Midbrain (tissue), 1 donor: Measurements from ENCODE around the gene SPIRE2.
A peak's percentile ranks its signal among the peaks of the same experiment; 100 is the strongest.
"Not testable (repeated sequence)": the region's sequence is repeated elsewhere in the genome, so short reads cannot be mapped to it uniquely, and the experiment has no call there.

Source experiments
- DNase-seq: peaks from one replicate; lab custom pipeline; 2025; lab: John Stamatoyannopoulos, UW

SPIRE2 gene

DNA sequence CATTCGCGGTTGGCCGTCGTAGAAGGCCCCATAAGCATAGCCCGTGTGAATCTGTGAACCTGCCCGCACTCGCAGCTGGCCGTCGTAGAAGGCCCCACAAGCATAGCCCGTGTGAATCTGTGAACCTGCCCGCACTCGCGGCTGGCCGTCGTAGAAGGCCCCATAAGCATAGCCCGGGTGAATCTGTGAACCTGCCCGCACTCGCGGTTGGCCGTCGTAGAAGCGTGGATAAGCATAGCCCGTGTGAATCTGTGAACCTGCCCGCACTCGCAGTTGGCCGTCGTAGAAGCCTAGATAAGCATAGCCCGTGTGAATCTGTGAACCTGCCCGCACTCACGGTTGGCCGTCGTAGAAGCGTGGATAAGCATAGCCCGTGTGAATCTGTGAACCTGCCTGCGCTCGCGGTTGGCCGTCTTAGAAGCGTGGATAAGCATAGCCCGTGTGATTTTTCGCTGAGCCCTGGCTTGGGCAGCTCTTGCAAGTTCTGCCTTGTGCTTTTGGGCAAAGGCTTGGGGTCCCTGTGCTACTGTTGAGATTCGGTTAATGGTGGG is 6.6 kb downstream of the SPIRE2 start:
- DNase-seq: not testable (repeated sequence)

DNA sequence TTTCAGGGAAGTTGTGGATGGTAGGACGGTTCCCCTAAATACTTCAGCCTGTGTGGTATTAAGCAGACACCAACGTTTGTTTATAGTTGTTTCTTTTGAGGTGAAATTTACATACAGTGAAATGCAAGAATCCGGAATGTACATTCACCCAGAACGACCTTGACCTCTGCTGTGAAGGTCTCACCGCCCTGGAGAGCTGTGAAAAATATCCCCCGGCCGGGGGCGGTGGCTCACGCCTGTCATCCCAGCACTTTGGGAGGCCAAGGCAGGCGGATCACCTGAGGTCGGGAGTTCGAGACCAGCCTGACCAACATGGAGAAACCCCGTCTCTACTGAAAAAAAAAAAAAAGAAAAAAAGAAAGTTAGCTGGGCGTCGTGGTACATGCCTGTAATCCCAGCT is 8.2 kb downstream of the SPIRE2 start:
- DNase-seq: not testable (repeated sequence)

DNA sequence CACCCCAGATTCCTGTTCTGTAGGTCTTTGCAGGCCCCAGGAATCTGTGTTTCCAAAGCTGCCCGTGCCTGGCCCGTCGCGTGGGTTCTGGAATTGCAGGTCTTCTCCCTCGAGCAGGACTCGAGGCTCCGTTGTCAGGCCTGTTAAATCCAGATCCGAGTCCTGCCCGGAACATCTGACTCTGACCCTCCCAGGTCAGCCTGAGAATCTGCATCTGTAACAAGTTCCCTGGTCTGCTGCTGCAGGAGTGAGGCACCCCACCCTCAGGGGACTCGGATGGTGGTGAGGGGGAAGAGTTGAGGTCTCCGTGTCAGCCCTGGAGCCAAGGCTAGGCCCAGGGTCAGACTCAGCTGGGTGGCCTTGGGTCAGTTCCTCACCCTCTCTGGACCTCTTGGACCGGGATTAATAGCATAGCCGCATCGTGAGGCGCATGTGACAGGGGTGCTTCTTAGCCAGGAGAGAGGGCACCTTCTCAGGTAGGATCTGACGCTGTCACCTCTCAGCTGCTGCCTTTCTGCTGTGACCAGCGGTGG is 8.8 kb downstream of the SPIRE2 start:
- DNase-seq: no peak

DNA sequence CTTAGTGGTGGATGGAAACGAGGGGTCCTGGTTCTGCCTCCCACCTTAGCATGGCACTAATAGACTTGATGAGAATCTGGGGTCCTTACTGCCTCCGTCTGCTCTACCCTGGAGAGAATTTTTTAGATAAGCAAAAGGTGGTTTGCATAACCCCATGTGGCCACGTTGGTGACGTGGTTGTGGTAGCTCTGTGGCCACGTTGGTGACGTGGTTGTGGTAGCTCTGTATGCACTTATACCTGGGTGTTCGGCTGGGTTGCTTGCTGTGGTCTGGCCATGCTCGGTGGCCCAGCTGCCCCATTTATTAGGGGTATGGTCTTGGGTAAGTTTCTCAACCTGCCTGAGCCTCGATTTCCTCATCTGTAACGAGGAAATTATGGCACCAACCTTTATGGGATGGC is 13.0 kb downstream of the SPIRE2 start:
- DNase-seq: no peak

DNA sequence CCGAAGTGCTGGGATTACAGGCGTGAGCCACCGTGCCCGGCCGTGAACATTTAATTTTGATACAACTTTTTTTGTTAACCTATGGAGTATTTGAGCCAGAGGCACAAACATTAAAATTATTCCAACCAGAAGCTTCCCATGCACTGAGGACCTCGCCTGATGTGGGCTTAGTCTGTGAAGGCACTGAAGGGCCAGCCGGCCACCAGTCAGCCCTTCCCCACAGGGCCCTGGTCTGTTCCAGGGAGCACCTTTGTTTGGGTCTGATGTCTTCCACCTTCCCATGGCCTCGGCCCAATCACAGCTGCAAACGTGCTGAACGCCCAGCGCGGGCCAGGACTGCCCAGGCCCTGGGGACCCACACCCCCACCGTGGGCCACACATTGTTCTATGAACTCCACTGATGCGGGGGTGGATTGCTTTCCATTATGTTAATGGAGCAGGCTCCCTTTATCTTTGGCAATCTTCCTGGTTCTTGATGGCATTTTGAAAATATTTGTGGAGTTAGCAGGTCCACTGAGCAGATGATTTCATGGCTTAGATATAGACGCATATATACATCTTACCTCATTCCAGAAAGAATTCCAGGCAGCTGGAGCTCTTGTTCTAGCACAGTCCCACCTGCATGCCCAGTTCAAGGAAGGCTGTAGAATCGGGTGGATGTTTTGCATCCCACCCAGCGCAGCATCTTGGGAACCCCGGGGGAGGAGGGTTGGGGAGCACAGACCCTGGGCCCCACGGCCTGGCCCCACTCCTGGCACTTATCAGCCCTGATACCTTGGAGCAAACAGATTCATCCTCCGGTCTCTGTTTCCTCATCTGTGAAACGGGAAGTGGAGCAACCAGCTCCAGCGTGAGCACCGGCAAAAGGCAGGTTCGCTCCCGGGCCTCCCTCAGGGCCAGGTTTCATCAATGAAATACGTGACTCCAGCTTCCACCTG is 14.5 kb downstream of the SPIRE2 start:
- no peak for DNase-seq

DNA sequence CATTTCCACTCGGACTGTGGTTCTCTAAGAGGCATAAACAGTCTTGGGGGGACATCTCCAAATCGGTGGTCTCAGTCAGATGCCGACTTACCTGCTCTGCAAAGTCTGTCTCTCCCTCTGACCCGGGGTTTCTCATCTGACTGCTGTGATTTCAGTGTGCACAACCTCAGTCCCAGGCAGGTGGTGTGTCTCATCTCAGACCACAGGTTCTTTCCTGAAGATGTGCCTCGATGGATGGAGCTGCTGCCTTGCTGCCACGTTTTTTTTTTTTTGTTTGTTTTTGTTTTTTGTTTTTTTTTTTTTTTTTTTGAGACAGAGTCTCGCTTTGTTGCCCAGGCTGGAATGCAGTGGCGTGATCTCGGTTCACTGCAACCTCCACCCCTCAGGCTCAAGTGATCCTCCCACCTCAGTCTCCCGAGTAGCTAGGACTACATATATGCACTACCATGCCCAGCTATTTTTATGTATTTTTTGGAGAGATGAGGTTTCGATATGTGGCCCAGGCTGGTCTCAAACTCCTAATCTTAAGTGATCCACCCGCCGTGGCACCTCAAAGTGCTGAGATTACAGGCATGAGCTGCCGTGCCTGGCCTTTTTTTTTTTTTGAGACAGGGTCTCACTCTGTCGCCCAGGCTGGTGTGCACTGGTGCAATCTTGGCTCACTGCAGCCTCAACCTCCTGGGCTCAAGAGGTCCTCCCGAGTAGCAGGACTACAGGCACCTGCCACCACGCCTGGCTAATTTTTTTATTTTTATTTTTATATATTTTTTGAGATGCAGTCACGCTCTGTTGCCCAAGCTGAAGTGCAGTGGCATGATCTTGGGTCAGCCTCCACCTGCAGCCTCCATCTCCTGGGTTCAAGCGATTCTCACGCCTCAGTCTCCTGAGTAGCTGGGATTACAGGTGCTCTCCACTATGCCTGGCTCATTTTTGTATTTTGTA is 15.4 kb downstream of the SPIRE2 start:
- DNase-seq: no peak

DNA sequence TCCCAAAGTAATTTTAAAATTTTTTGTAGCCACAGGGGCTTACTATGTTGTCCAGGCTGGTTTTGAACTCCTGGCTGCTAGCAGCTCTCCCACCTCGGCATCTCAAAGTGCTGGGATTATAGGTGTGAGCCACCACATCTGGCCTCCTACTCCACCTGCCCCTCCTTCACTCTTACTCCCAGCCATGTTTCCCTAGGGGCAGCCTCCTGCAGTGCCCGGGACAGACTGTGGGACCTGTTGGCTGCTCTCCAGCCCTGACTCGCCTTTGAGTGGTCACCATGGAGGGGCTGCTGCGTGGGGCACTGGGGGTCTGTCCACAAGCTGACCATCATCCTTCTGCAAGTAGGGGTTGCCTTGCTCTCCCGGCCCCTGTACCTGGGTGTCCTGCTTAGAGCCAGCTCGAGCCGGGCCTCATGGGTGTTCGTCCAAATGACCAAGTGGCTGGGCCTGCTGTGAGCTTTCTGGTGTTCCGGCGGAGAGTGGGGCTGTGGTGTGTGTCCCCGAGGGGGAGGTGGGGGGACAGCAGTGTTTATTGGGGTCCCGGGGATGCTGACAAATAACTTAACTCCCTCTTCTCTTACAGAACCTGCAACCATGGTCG is 16.6 kb downstream of the SPIRE2 start:
- no peak for DNase-seq

DNA sequence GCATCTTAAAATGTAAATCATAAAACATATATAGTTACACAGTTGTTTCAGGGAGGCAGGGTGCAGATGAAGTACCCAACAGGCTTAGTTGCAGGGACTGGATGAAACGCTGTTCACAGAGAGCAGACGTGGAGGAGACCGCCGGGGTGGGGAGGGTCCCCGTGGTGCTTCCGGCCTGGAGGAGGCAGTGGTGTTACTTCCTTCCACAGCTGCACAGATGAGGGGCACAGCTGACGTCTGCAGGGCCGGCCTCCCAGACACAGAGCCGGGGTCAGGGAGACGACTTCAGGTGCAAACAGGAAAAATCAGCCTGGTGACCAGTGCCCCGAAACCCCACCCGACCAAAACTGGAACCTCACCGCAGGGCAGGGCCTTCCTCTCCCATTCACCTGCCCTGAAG is 17.1 kb downstream of the SPIRE2 start:
- no peak for DNase-seq

DNA sequence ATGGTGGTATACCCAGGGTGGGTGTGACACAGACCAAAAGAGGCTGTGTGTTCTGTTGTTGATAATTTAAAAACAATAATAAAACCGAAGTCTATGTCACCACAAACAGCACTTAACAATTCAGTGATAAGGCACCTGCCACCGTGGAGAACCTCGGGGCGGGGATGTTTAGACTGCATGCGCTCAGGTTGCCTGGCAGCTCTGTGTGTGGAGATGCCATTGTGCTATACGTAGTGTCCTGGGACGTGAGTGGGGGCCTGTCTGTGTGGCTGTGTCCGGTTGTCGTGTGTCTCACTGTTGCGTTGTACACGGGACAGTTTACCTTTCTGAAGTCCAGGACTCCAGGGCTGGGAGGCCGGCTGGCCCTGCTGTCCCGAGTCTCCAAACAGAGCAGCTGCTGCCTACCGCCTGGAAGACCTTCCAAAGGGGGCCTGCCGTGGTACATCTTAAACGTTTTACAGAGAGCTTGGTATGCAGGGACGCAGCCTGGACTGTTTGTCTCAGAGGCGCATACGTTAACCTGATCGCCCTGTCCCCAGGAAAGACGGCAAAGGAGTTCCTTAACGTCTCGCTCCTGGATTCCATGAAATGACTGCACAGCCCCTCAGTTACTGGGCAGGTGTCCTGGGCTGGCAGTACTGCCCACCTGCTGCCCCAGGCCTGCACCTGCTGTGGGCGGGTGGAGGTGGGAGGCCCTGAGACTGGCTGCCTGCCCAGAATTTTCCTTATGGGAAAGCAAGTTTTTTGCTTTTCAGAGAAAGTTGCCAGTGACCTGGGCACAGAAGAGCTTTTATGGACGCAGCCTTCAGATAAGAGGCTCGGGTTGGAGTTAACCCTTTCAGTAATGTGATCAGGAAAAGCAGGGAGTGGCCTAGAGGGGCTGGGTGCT is 19.0 kb downstream of the SPIRE2 start:
- DNase-seq: no peak

DNA sequence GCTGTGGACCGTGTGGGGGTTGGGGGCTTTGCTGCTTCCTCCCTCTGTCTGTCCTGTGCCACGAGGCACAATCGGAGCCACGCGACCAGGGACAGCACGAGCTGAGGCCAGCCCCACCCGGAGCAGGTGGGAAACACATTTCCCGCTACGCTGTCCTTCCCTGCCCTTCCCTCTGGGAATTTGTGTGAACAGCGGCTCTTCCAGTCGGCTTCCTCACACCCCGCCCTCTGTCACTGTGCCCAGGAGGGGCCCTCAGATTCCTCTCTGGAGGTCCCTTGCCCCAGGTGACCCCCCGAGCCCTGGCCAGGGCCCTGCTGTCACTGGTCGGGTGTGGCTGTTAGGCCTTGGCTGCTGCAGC is 19.6 kb downstream of the SPIRE2 start:
- DNase-seq: no peak

DNA sequence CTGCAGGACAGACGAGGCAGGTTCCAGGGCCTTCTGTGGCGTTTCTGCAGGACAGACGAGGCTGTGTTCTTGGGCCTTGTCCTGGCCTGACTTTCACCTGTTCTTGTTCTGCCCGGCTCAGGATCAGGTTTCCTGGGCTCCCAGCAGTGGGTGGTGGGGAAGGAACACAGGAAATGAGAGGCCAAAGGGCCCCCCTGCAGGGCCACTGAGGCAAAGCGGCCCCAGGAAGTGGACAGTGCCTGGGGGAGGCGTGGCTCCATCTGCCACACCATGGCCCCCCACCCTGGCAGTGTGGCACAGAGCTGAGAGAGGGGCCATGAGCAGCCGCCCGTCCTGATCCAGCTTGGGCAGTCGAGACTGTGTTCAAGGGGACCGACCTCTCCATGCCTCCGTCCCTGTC is 20.7 kb downstream of the SPIRE2 start:
- no peak for DNase-seq

DNA sequence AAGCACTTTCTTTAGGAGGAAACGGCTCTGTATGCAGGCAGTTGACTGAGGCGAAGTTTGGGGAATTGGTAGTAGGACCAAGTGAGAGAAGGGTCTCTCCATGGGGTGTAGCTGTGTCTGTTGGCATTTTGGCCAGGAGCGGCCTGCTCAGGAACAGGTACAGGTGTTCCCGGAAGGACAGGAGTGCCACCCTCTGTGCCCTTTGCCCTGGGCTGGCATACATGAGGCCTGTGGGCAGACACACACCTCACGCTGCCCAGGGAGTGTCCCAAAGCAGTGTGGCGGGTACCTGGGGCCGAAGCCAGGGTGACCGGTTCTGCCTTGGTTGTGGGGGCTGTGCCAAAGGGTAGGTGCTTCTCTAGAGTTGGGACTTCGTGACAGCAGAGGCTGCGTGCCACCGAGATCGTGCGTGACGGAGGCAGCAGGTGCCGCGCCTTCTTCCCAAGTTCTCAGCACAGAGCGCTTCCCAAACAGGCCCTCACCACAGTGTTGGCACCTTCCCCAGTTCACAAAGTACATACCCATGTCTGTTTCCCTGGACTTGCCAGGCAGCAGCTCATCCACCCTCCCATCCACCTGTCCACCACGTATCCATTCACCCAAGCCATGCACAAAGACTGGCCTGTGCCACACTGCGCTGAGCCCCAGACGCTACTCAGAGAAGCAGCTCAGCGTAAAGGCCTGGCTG is 25.2 kb downstream of the SPIRE2 start:
- no peak for DNase-seq

DNA sequence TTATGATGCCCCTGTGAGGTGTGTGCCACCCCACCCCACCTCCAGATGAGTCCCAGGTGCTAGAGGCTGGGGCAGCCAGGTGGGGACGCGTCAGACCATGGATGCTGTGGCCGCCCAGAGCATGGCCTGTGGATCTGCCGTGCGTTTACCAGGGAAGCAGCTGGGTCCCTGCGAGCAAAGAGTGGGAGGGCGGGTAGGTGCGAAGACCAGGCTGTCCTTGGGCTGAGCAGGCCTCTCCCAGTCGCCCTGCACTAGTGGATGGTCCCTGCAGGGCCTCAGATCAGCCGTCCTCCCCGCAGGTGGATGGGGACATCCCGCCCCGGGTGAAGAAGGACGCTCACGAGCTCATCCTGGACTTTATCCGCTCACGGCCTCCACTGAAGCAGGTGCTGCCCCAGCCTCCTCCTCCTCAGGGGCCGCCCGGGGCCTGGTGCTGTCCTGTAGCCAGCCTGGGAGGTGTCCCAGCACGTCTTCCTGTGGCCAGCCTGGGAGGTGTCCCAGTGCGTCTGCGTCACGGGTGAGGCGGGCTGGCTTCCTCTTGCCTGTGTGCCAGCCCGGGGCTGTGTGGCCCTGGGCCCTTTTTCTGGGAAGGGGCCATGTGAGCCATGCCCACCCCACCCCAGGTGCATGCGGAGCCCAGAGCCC is 27.1 kb downstream of the SPIRE2 start:
- no peak for DNase-seq

DNA sequence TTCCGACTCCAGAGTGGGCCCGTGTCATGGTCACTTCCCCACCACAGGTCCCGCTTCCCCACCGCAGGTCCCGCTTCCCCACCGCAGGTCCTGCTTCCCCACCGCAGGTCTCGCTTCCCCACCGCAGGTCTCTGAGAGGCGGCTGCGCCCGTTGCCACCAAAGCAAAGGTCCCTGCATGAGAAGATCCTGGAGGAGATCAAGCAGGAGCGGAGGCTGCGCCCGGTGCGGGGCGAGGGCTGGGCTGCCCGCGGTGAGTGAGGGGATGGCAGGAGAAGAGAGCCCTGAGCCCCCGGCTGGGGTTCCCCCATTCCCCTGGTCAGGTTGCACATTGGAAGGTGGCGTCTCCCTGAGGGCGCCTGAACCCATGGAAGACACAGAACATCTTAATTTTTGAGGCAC is 27.7 kb downstream of the SPIRE2 start:
- no peak for DNase-seq

DNA sequence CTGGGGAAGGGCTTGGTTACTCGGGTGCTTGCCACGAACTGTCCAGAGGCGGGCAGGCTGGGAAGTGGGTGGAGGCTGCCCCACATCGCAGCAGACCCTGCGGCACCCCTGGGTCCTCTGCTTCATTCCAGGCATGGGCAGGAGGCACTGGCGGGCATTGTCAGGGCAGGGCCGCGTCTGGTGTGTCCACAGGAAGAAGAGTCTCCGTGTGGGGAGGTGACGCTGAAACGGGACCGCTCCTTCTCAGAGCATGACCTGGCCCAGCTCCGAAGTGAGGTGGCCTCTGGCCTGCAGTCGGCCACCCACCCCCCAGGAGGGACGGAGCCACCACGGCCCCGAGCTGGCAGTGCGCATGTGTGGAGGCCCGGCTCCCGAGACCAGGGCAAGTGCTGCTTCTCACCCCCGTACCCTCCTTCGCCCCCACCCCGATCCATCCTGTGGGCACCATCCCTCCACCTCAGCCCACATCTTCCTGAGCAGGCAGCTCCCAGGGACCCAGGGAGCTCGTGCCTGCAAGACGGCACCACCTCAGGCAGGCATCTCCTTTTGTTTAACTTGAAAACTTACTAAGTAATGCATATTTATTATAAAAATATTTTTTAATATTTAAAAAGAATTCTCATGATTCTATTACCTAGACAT is 30.8 kb downstream of the SPIRE2 start:
- no peak for DNase-seq

DNA sequence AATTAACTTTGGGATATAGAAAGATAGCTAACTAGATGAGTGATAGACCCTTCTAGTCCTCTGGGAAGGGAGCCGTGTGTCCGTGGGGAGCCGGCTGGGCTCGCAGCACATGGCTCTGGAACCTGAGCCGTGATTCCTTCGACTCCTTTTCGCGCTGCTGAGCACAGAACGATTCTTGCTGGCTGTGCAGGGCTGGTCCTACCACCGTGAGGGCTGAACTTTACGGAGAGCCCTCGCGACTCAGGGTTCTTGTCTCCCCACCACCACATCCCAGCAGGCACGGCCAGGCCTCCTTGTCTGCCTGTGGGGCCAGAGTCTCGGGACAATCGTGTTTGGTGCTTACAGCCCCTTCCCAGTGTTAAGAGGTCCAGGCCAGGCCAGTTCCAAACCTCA is 31.3 kb downstream of the SPIRE2 start:
- DNase-seq: no peak

DNA sequence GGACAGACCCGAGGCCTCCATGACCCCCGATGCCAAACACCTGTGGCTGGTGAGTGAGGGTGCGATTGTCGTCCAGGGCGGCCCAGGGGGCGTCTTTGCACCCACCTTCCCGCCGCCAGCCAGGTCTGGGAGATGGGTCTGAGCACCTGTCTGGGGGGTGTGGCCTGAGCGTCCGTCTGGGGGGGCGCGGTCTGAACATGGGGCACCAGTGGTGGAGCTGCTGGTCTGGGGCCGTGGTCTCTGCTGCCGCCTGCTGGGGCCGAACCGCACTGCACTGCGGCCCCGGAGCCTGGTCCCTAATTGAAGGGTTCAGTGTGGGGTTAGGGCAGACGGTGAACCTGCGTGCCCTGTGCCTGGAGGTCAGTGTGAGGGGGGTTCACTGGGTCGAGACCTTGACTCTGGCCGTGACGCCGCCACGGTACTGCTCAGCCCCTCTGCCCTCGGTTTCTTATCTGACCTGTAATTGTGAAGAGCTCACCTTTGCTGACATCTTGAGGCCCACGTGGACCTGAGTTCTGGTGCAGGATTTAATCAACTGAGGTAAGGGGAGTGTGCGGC is 32.6 kb downstream of the SPIRE2 start:
- DNase-seq: peak; percentile 45

DNA sequence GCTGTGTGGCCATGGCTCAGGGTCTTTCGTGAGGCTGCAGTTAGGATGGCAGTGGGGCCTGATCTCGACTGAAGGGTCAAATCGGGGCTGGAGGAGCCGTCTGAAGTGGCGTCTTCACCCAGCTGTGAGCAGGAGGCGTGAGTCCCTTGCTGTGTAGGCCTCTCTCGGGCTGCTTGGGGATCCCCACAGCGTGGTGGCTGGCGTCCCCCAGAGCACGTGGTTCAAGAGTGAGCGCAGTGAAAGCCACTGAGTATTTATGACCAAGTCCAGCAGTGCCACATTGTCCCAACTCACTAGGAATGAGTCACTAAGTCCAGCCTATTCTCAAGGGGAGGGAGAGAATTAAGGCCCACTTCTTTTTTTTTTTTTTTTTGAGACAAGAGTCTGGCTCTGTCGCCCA is 33.4 kb downstream of the SPIRE2 start:
- DNase-seq: no peak

DNA sequence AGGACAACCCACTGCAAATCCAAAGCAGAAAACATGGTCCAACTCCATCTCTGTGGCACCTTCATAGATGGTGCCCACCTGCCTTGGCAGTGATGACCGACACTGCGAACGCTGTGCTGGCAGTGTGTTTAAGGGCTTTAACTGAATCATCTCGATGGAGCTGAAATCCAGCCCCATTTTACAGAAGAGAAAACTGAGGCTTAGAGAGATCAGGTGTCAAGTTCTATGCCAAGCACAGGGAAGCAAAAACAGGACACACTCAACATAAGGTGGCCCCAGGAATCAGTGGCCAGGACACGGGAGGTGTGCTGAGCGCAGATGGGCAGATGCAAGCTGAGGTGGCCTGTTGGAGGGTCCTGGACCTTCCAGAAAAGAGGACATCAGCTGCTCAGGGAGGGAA is 34.5 kb downstream of the SPIRE2 start:
- DNase-seq: no peak
